Measurements from ENCODE around the gene SEC61B.

GRCh38 chr9:99234618-99235017 is 12.5 kb downstream of the SEC61B start:
- no peak for TF ChIP-seq CTCF (IDR thresholded peaks at IDR 0.05)
- TF ChIP-seq POLR2A (IDR thresholded peaks at IDR 0.05), result no peak
- no peak for TF ChIP-seq EP300 (IDR thresholded peaks at IDR 0.05)
- no peak for TF ChIP-seq POLR2AphosphoS5 (IDR thresholded peaks at IDR 0.05)
